Lower lobe of right lung (tissue), 2 donors: ENCODE measurements around the gene CORO6. TPM values are rescaled to one million over a fixed set of nuclear protein-coding genes. Genes with fewer than 3 reads are reported as not detected.

Experiments
- ATAC-seq, 2 donors: fragments of 200-7000 bp; cut with Tn5 transposase; one replicate each; pipeline ENCODE4 v1.9.1; 2020 to 2022; ENCODE audit warnings: mild to moderate bottlenecking in 2 of 2, moderate library complexity in 2 of 2
- DNase-seq: peaks from one replicate; pipeline ENCODE4 v3.0.0-alpha.2; 2020
- H3K27ac ChIP-seq: fragments of 200-600 bp; one replicate; pipeline ENCODE4 v1.8.0; 2022
- H3K27me3 ChIP-seq: fragments of 200-600 bp; one replicate; pipeline ENCODE4 v1.8.0; 2022; ENCODE audit warnings: low read depth
- H3K36me3 ChIP-seq: fragments of 200-600 bp; one replicate; pipeline ENCODE4 v1.8.0; 2022; ENCODE audit warnings: mild to moderate bottlenecking
- H3K4me1 ChIP-seq: fragments of 200-600 bp; one replicate; pipeline ENCODE4 v1.8.0; 2022
- H3K4me3 ChIP-seq: fragments of 200-600 bp; one replicate; pipeline ENCODE4 v1.8.0; 2022; ENCODE audit warnings: mild to moderate bottlenecking
- H3K9me3 ChIP-seq: fragments of 200-600 bp; one replicate; pipeline ENCODE4 v1.8.0; 2022
- CTCF ChIP-seq: fragments of 200-600 bp; IDR thresholded peaks from one replicate; pipeline ENCODE4 v1.8.0; 2022; ENCODE audit warnings: antibody characterized with exemption, mild to moderate bottlenecking
- intact Hi-C: fragments of 100-400 bp; cut with DNase I; formaldehyde crosslinking; loops from one replicate; pipeline ENCODE4 v1.11.0; 2022
- total RNA-seq: library from RNA; stranded (reverse); fragmentation: NEBNext Ultra II Directional; extraction: Animal tissue kit (Norgen Biotek cat#: 25700); gene quantifications from one replicate; pipeline ENCODE4 v1.2.1, GENCODE V29; 2021
- donor health status: DM: no; HTN: yes; CAD: no; lungs with severe emphysema.

Gene CORO6
- total RNA-seq, 1 donor from 2014 or later, result 6.6 TPM

GRCh38 chr17:29620271-29620670 is 2.4 kb downstream of the CORO6 start:
- H3K9me3 ChIP-seq, result no peaks in the 10 kb centered on the region
- TF ChIP-seq CTCF, result no peak
- no peak overlapping the region for H3K4me3 ChIP-seq
- intact Hi-C loops, result no loop called here
- H3K4me1 ChIP-seq, result peaks cover 47% of the 10 kb centered on the region
- peaks cover 11% of the 10 kb centered on the region for H3K27me3 ChIP-seq
- no peaks in the 10 kb centered on the region for H3K36me3 ChIP-seq
- no peak for DNase-seq
- H3K27ac ChIP-seq, result no peak overlapping the region
- ATAC-seq, result no peak

GRCh38 chr17:29619251-29619650 is 3.5 kb downstream of the CORO6 start:
- H3K4me3 ChIP-seq, result no peak overlapping the region
- H3K27ac ChIP-seq, result no peak overlapping the region
- TF ChIP-seq CTCF, result no peak
- peaks cover 11% of the 10 kb centered on the region for H3K27me3 ChIP-seq
- peaks cover 58% of the 10 kb centered on the region for H3K4me1 ChIP-seq
- H3K9me3 ChIP-seq, result no peaks in the 10 kb centered on the region
- ATAC-seq, result no peak
- DNase-seq, result no peak
- H3K36me3 ChIP-seq, result no peaks in the 10 kb centered on the region
- intact Hi-C loops, result no loop called here

- Histone ChIP-seq H3K9me3 (no peaks in the 10 kb centered on the region), H3K27ac (no peak overlapping the region), H3K4me1 (peaks cover 65% of the 10 kb centered on the region), H3K36me3 (no peaks in the 10 kb centered on the region), H3K4me3 (peak overlapping the region; percentile 53), H3K27me3 (peaks cover 11% of the 10 kb centered on the region)
- intact Hi-C loops, result no loop called here
- no peak for TF ChIP-seq CTCF
- DNase-seq, result no peak
- no peak for ATAC-seq
Observed at GRCh38 chr17:29618272-29619065, 4.2 kb downstream of the CORO6 start.

GRCh38 chr17:29617481-29618271 is 5.0 kb downstream of the CORO6 start:
- peak; percentile 74 to 78 for ATAC-seq
- peaks cover 11% of the 10 kb centered on the region for H3K27me3 ChIP-seq
- no peaks in the 10 kb centered on the region for H3K9me3 ChIP-seq
- H3K36me3 ChIP-seq, result no peaks in the 10 kb centered on the region
- H3K27ac ChIP-seq, result peak overlapping the region; percentile 61
- TF ChIP-seq CTCF, result peak; percentile 83
- intact Hi-C loops, result no loop called here
- H3K4me1 ChIP-seq, result peaks cover 67% of the 10 kb centered on the region
- H3K4me3 ChIP-seq, result peak overlapping the region; percentile 53
- DNase-seq, result peak; percentile 92

- intact Hi-C loops, result no loop called here
- H3K4me1 ChIP-seq, result peaks cover 62% of the 10 kb centered on the region
- peak; percentile 65 for TF ChIP-seq CTCF
- ATAC-seq, result peak; percentile 69 to 78
- no peaks in the 10 kb centered on the region for H3K9me3 ChIP-seq
- DNase-seq, result peak; percentile 88
- peaks cover 11% of the 10 kb centered on the region for H3K27me3 ChIP-seq
- H3K36me3 ChIP-seq, result no peaks in the 10 kb centered on the region
- H3K27ac ChIP-seq, result peak overlapping the region; percentile 33
- H3K4me3 ChIP-seq, result peak overlapping the region; percentile 53
Observed at GRCh38 chr17:29617125-29617480, 5.6 kb downstream of the CORO6 start.
